ENCODE results near the gene RTTN. TPM values are rescaled to one million over a fixed set of nuclear protein-coding genes. Genes with fewer than 3 reads are reported as not detected.

The RTTN gene
- total and polyA plus RNA-seq, 2 donors (not counting 3 experiments of a cell fraction or from before 2014, with no cell fraction given) = 3.1 to 17.4 TPM

DNA sequence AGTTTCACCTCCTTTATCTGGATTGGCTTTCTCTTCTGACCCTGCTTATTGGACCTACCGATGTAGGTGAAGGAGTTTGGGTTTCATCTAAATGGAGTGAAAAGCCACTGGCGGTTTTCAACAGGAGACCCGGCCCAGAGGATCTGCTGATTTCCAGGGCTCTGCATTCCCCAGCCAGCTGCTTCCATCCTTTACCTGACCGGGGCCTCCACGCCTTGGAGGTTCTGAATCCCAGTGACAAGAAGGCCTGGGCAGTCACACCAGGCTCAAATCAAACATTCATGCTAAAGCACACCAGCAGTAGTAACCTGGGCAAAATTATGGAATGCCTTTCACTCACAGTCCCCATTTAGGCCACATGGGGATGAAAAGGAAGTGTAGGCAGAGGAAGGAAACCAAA is 30.0 kb upstream of the RTTN start:
- FAIRE-seq (no peak), DNase-seq (ENCODE audit: low read depth, low spot score) (no peak)
- Histone ChIP-seq H3K27me3 (ENCODE audit: control insufficient read depth in 2 of 2, insufficient read depth in 2 of 2, low read length in 2 of 2) (peaks cover 0 to 2% of the 10 kb centered on the region in 2 experiments), H3K36me3 (ENCODE audit: control insufficient read depth in 2 of 2, extremely low read depth in 1 of 2, insufficient read depth in 2 of 2, low read length in 2 of 2) (no peaks in the 10 kb centered on the region), H3K4me3 (replicated peaks in 1 of 3; ENCODE audit: insufficient read depth in 1 of 3, low read depth in 1 of 3, low read length in 3 of 3) (no peak overlapping the region), H3K27ac (ENCODE audit: insufficient read depth, low read depth, low read length) (no peak overlapping the region), H2AFZ (ENCODE audit: low read depth, low read length) (no peak overlapping the region), H3K9ac (replicated peaks; ENCODE audit: extremely low read depth, insufficient read depth, low read length) (no peak overlapping the region), H3K9me3 (replicated peaks; ENCODE audit: control insufficient read depth, insufficient read depth, low read length) (no peaks in the 10 kb centered on the region), H3K4me2 (ENCODE audit: insufficient read depth, low read length) (no peak overlapping the region), H3K9me1 (replicated peaks; ENCODE audit: control insufficient read depth, extremely low read depth, insufficient read depth, low read length) (no peaks in the 10 kb centered on the region), H3K79me2 (ENCODE audit: control insufficient read depth, insufficient read depth, low read length) (no peaks in the 10 kb centered on the region), H3K4me1 (ENCODE audit: control insufficient read depth, extremely low read depth, insufficient read depth, low read length) (no peaks in the 10 kb centered on the region), H4K20me1 (replicated peaks; ENCODE audit: control insufficient read depth, extremely low read depth, insufficient read depth, low read length) (no peaks in the 10 kb centered on the region)
- ChIA-PET POLR2A (no interaction called here), CTCF (no interaction called here)
- intact Hi-C loops (cut with micrococcal nuclease) (no loop called here), dilution Hi-C loops (cut with MboI; ENCODE audit: extremely low pct_ligation_motif_present, low sequenced_read_pairs) (no loop called here)
- TF ChIP-seq POLR2A (IDR thresholded peaks at IDR 0.05; ENCODE audit: low read depth, low read length) (no peak), MAX (IDR thresholded peaks at IDR 0.05; ENCODE audit: insufficient read depth, insufficient read length) (no peak), MYC (IDR thresholded peaks at IDR 0.05; ENCODE audit: low read depth, low read length) (no peak), EZH2 (IDR thresholded peaks at IDR 0.05; ENCODE audit: borderline replicate concordance, low read depth, low read length, severe bottlenecking) (no peak), JUN (IDR thresholded peaks at IDR 0.05; ENCODE audit: borderline replicate concordance, insufficient read depth, insufficient read length, low read depth) (no peak), GATA2 (IDR thresholded peaks at IDR 0.05; ENCODE audit: insufficient read depth, insufficient read length, low read depth, low read length) (no peak), FOS (IDR thresholded peaks at IDR 0.05; ENCODE audit: borderline replicate concordance, insufficient read depth, low read length) (no peak), CTCF (IDR thresholded peaks at IDR 0.05; ENCODE audit: extremely low read depth in 1 of 2, insufficient read depth in 1 of 2, low read depth in 1 of 2, low read length in 2 of 2) (no peak), POLR2AphosphoS5 (IDR thresholded peaks at IDR 0.05; ENCODE audit: insufficient read depth, low read depth, low read length) (no peak)
- no TSS peak for BruUV-seq (replicated peaks)
